GM21786 (cell line): ENCODE data around the gene SMAD3.
A peak's percentile ranks its signal among the peaks of the same experiment; 100 is the strongest.
"Not testable (repeated sequence)": the region's sequence is repeated elsewhere in the genome, so short reads cannot be mapped to it uniquely, and the experiment has no call there.

Experiments
- ATAC-seq: cut with Tn5 transposase; IDR thresholded peaks from one replicate; pipeline ENCODE4 v1.9.1; 2021; ENCODE audit not compliant: unreplicated experiment

Gene SMAD3

DNA sequence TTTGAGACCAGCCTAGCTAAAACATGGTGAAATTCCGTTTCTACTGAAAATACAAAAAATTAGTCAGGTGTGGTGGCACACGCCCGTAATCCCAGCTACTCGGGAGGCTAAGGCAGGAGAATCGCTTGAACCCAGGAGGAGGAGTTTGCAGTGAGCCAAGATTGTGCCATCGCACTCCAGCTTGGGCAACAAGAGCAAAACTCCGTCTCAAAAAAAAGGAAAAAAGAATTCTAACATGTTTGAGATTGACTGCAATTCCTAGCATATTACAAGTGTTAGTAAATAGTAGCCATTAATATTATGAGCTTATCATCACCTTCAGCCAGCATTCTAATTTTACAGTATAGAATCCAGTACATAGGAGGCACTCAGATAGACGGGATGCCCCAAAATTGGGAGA, 57.9 kb downstream of the SMAD3 start:
- ATAC-seq: not testable (repeated sequence)

DNA sequence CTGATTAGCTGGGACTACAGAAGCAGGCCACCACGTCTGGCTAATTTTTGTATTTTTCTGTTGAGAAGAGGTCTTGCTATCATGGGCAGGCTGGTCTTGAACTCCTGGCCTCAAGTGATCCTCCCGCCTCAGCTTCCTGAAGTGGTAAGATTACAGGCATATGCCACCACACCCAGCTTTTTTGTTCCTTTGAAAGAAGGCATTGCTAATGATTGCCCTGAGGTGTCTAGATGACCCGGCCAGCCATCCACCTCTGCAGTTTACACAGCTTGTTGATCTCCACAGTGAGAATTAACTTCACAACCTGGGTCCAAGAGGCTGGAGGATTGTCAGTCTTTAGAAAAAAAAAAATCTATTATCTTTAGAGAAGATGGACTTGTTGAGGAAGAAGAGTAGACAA, 58.7 kb downstream of the SMAD3 start:
- no peak for ATAC-seq

DNA sequence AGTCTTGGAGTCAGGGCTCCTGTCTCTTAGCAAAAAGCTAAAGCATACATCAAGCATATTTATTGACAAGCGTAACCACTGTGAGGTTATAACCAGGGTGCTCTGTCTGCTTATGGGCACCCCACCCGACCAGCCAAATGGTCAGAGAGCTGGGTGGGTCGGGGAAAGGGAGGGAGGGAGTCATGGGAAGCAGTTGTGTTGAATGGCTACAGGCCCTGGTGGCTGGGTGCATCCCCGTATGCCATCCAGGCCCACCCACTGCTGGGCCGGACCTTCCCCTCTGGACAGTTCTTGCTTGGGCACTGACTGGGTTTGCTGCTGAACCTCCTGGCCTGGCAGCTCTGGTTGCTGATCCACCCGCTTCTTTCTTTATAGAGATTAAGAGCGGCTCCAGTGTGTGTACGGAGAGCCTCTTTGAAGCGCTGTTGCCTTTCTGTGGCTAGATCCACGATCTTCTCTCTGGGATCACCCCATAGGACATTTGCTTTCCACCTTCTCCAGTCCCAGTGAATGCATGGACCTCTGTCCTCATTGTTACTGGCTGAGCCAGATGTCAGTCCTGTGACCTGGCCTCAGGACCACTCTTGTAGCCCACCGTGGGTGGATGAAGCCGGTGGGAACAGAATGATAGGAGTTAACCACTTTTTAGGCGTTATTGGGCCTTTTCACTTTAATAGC, 59.6 kb downstream of the SMAD3 start:
- ATAC-seq: no peak

DNA sequence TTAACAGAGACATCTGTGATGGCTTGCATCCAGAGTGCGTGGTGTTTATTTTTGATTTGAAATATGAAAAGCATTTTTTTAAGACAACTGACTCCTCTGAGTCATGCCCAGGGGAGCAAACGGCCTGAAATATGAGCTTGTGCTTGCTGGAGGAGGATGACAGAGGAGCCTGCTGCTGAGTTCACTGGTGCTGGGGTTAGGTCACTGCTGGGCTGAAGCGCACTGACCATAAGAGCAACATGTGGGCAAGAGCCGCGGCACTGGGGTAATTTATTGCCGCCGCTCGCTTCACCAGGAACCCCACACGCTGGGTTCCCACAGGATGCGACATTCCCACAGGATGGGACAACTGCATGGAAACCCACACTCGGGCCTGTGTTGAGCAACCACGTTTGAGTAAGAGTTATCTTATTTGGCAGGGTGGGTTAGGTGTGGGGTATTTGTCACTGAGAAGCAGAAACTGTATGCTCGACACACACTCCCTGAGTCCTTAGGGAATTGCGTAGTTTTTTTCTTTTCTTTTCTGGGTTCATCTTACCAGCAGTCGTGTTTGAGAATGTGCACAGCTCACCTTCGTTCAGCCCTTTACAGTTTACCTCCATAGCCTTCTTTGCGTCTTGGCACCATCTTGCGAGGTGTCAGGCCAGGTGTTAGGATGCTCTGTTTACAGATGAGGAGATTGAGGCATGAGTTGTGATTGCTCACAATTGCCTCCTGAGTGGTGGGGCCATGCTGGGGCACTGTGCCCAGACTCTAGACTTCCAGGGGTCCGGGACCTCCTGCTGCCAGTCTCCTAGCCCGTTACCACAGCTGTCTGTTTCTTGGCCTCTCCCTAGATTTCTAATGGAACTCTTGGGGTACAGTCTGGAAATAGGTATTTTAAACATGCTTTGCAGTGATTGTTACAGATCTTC, 60.4 kb downstream of the SMAD3 start:
- ATAC-seq: no peak

DNA sequence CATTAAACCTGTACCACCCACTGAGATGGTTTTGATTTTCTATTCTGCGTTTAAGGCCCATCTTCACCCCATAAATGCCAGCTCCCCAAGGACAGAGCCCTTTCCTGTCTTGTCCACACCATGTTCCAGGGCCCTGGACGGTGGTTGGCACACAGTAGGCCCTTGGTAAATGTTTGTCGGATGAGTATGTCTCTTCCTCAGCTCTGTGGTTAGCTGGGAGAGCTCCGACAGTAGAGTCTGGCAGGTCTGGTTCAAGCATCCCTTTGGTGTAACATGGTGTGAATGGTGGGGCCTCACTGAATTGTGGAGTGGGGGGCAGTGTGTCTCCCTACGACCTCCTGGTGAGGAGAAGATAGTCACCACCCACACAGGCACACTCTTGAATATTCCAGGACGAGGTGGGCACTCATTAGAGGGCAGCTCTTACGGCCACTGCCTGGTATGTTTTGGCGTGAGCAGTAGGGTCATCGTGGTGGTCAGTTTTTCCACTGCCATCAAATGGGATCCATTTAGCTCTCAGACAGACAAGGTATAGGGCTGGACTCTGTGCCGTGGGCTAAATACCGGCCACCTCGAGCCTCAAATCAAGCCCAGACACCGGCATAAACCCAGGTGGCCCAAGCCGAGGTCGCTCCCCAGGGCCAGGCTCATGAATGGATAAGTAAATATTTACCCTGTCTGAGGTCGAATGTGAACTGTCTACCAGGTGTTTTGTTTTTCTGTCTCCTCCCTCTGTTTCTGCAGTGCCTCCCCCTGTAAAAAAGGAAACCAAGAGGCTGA, 61.3 kb downstream of the SMAD3 start:
- ATAC-seq: no peak

DNA sequence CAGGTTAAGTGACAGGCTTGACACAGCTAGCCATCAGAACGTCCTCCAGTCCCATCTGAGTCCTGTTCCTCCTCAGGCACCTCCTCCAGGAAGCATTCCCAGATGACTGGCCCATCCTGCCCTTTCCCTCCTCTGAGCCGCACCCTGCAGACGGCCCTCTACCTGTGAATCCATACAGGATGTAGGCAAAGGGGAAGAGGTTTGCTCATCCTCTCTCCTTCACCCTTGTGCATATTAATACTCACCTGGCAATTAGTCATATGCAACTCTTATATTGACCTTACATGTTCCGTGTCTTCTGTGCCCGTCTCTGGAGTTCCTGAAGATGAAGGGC, 61.9 kb downstream of the SMAD3 start:
- ATAC-seq: no peak

DNA sequence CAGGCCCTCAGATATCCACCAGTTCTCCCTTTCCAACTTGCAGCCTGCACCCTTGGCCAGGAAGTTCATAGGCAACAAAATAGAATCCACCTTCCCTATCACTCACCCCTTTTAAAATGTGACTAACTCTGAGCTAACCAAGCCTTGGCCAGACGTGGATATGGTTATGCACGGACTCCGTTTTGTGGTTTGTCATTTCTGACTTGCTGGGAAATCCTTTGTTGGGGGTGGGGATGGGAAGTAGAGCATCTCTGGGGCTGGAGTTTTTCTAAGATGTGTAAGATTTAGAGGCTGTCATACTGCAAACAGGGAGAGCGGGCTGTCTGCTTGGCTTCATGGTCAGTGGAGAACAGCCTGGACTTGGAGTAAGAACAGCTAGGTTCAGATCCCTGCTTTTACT, 62.6 kb downstream of the SMAD3 start:
- no peak for ATAC-seq

DNA sequence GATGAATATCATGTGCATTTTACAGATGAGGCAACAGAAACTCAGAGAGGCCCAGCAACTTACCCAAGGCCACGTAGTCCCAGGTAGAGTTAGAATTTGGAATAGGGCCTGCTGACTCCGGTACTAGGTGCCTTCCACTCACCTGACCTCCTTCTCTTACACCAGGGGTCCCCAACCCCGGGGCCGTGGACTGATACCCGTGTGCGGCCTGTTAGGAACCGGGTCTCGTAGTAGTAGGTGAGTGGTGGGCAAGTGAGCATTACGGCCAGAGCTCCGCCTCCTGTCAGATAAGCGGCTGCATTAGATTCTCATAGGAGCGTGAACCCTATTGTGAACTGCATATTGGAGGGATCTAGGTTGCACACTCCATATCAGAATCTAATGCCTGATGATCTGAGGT, 64.8 kb downstream of the SMAD3 start:
- ATAC-seq: no peak

DNA sequence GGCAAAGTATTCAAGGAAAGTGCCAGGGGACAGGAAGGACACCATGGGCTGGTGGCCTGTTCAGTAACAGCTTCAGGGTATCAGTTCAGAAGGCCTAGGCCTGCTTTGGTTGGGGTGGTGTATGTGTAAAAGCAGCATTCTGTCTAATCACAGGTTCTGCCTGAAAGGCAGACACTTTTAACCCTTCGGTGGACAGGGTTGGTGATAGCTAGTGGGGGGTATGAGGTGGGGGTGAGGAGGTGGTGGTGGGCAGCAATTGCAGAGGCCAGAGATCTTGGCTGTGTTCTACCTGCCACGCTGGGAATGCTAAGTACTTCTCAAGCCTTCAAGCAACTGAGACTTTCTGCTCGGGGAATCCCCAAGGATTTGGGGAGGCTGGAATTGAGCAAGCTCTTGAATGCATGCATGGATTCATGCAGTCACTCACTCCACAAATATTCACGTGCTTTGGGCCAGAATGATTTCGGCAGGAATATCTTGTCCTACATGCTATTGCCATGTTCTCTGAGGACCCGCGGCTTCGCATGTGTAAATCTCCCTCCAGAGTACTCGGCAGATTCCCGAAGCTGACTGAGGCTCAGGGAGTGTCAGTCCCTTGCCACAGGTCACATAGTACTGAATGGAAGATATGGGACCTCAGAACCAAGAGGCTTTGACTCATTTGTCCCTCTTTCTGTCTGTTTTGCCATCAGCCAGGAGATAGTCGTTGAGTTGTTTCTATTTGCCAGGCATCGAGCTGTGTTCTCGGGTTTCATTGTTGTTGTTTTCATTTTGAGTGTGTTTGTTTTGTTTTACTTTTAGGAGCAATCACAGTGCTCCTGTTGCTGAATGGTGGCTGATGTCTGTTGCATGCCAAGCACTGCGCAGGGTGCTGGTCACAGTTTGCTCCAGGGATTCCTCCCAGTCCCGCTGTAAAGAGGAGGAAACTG, 65.5 kb downstream of the SMAD3 start:
- no peak for ATAC-seq

DNA sequence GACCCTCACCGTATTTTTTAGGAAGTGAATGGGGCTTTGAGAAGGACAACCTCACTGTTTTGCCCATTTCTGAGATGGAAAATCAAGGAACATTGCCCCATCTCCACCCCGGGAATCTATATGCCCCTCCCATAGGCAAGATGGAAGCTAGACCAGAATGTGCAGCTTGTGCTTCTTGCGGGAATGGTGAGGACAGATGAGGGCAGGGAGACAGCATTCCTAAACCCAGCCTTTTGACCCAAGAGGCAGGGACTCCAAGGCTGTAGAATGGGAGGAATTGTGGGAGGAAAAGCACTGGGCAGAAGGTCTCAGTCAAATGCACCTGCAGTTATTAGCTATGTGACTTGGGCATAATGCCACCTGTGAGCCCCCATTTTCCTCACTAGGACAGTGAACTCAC, 66.9 kb downstream of the SMAD3 start:
- ATAC-seq: no peak

DNA sequence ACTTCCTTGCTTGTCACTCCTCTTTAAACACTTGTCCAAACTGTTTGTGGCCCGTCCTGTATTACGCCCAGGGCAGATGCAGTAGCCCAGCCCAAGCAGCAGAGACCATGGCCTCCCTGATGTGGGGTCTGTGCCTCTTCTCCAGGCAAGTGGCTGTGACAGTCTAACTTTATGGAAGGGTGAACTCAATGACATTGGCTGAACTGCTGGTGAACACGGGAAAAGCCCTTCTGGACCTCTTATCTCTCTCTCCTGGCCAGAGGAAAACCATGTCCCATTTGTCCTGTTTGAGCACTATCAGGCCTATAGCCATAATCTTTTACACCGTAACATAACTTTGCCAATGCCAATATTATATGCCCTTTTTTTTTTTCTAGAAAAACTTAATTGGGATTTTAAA, 67.6 kb downstream of the SMAD3 start:
- no peak for ATAC-seq

DNA sequence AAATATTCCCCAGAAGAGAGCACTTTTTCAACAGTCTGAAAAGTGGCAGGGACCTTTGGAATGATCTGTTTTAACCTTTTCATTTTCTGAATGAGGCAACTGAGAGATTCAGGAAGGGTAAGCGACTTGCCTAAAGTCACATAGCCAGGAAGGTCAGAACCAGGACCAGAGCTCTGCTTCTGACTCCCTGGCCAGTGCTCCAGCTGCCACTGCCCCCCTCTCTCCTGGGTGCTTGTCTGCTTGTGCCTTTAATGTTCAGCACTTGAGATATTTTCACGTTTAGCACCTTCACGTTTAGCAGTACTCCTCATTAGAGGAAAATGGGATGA, 68.3 kb downstream of the SMAD3 start:
- no peak for ATAC-seq

DNA sequence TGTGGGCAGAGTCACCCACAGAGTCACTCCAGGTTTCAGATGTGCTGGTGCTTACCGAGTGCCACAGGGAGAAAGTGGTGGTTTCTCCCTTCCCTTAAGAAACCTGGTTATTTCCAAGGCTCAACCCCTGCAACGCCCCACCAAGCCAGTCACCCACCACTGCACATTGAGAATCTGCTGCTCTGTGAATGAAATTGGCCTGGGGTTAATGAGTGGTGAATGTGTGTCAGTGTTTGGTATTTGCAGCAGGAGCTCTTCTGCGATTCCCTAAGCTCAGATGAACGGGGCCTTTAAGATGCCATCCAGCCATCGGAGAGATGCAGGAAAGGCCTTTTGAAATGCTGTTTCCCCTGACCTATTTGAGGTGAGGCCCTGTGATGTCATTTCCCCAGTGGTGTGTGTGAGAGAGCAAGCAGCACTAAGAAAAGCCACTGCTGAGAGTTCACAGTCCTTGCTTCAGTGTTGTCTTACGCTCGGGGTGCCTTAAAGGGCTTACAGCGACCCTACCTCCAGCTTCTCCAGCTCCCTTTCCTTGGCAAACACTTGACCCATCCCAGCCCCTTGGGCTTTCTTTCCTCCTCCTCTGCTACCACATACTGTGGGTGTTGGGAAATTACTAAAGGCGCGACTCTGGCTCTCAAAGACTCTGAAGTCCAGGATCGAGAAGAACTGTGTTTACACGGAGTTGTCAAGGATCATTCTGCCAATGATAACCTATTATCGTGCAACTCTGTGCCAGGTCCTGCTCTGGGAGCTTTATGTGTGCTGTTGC, 68.9 kb downstream of the SMAD3 start:
- peak; percentile 77 for ATAC-seq

DNA sequence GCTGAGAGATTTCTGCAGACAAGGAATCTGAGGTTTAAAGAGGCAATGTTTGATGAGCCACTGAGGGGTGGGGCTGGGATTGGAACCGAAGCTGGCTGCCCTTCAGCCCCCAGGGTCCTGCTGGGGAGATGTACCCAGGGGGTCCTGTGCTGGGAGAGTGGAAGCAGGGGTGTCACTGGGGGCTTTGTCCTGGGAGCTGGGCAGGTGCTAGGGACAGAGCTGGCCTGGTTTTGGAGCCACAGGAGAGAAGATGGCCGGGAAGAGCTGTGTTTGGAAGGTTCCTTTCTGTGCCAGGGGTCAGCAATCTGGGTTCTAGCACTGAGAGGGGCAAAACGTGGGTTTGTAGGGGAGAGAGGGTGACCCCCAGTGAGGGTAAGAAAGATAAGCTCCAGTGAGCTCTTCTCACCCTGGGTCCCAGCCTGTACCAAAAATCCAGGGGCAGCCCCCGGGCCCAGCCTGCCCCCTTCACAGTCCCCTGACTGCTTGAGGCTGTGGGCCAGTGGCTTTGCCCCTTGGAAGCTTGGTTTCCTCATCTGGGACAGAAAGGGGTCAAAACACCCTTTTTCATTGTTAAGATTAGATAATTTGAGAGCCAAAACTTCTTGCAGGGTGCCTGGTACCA, 69.6 kb downstream of the SMAD3 start:
- ATAC-seq: no peak

DNA sequence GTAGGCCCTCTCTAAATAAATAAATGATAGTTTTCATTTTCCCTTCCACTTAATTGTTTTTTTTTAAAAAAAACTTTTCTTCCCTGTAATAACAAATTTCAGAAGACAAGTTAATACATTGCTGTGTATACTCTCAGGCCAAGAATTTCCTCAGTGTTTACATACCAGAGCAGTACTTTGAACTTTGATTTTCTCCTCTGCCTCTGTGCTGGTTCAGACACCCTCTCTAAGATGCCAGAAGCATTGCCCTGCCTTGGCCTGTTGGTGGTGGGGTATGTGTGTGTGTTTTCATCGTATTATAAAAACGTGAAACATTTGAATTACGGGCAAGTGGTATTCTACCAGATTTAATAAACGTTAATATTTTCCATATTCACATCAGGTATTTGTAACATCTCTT, 70.1 kb downstream of the SMAD3 start:
- no peak for ATAC-seq

DNA sequence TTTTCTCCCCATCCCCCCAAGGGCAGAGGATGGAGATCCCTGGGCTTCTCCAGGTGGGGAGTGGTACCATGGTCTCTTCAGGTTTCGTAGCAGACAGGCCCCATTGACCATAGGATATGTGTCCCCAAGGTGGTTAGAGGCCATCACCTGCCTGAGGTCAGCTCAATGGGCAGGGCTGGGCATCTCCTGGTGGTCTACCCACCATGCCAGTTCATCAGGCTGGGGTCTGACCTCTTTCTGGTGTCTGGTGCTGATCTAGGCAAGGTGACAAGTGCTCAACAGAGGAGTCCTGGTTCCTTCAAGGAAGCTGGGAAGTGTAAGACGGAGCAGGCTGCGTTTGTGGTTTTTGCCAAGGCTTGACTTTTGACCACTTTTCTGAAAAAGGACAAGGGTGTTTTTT, 71.4 kb downstream of the SMAD3 start:
- no peak for ATAC-seq

DNA sequence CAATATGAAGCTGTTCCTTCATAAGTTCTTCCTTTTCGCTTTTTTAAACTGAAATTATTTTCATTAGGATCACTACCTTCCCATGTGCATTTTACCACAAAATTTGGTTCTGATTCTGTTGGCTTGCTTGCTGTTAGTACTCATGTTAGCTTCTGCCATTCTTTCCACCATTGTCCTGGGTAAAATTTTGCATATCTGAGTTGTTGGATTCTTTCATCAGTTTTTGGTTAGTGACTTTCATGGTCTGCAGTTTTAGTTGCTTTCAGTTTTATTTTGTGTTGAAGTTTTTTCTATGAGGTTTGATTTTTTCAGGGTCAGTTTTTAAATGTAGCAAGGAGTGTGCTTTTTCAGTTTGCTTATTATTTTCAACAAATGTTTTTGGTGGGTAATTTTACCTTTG, 71.9 kb downstream of the SMAD3 start:
- no peak for ATAC-seq

DNA sequence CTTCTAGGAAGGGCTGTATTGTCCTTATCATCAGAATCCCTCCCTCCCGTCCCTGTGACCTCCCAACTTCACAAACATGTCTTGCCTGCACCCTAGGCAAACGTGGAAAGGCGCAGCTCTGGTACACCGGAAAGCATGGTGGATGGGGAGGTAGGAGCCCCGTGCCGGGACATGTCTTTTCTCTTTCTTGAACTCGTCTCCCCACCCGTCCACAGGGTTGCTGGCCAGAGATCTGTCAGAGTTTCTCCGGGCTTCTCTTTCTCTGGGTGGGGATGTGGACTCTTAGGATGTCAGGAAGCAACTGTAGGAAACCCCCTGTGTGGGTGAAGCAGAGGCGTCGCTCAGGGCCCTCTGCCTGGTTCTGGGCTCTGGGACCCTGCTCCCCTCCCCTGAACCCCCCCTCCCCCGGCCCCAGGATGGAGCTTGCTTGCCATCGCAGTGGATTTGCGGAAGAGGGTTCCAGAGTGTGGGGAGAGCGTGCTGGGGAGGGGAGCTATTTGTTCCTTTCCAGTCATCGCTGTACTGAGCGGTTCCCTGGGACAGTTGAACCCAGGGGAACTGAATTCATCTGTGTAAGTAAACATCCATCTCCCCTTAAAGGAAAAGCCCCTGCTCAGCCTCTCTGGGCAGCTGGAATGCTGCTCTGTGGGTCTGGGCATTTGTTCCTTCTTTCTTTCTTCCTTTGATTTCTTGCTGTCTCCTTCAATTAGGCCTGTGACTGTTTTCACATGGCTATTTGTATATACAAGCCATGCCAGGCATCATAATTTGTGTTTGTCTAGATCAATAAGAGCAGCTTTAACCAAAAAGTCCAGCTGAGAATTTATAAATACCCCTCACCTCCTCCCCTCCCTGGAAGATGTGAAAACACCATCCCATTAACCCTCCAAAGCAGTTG, 72.8 kb downstream of the SMAD3 start:
- no peak for ATAC-seq
